Activated naive CD8-positive, alpha-beta T cell treated with anti-CD3 and anti-CD28 coated beads, Interleukin-2, amount 10 ng/mL, durations not matched to agents 7 days and 5 days (primary cell): ENCODE results near the gene SLC26A9. TPM values are rescaled to one million over a fixed set of nuclear protein-coding genes. Genes with fewer than 3 reads are reported as not detected.

Source experiments
- ATAC-seq: fragments of 150-1000 bp; cut with Tn5 transposase; one replicate; pipeline ENCODE4 v1.10.0; 2021; ENCODE audit warnings: low read depth, moderate library complexity
- POLR2A ChIA-PET: fragments of 350-600 bp; sonication (Branson Sonifier 250); formaldehyde crosslinking; loops from one replicate; lab custom pipeline; 2021; ENCODE audit warnings: antibody characterized with exemption; lab: Charles Lee
- DNase-seq: peaks from one replicate; pipeline ENCODE4 v3.0.0; 2021
- H3K27ac Mint-ChIP-seq: one replicate; pipeline ENCODE4 v1.8.0; 2022; ENCODE audit warnings: mild to moderate bottlenecking, mixed read lengths
- H3K27me3 Mint-ChIP-seq: one replicate; pipeline ENCODE4 v1.8.0; 2022; ENCODE audit warnings: mild to moderate bottlenecking, moderate library complexity, mixed read lengths
- H3K36me3 Mint-ChIP-seq: one replicate; pipeline ENCODE4 v1.8.0; 2021; ENCODE audit warnings: mild to moderate bottlenecking, mixed read lengths
- H3K4me1 Mint-ChIP-seq: one replicate; pipeline ENCODE4 v1.8.0; 2021; ENCODE audit warnings: mixed read lengths
- H3K4me3 Mint-ChIP-seq: one replicate; pipeline ENCODE4 v1.8.0; 2022; ENCODE audit warnings: mild to moderate bottlenecking, moderate library complexity, mixed read lengths
- H3K9me3 Mint-ChIP-seq: one replicate; pipeline ENCODE4 v1.8.0; 2021; ENCODE audit warnings: mixed read lengths
- total RNA-seq, 2 experiments: library from RNA; stranded (reverse); gene quantifications; one replicate each; pipeline ENCODE4 v1.2.3, GENCODE V29; 2021

The SLC26A9 gene
- total RNA-seq, 2 experiments from 2014 or later = not detected

- DNase-seq (no peak), ATAC-seq (no peak)
- peaks cover 26% of the 10 kb centered on the region for H3K27me3 Mint-ChIP-seq
- POLR2A ChIA-PET = no interaction called here
- peaks cover 2% of the 10 kb centered on the region for H3K4me1 Mint-ChIP-seq
- no peak overlapping the region for H3K27ac Mint-ChIP-seq
- H3K36me3 Mint-ChIP-seq = no peaks in the 10 kb centered on the region
- no peak overlapping the region for H3K4me3 Mint-ChIP-seq
- H3K9me3 Mint-ChIP-seq = no peaks in the 10 kb centered on the region
Observed at GRCh38 chr1:205933671-205934618, 9.3 kb downstream of the SLC26A9 start.

GRCh38 chr1:205932776-205933175 is 10.5 kb downstream of the SLC26A9 start:
- Mint-ChIP-seq H3K36me3 (no peaks in the 10 kb centered on the region), H3K9me3 (no peaks in the 10 kb centered on the region), H3K4me3 (no peak overlapping the region), H3K4me1 (peaks cover 2% of the 10 kb centered on the region), H3K27ac (no peak overlapping the region), H3K27me3 (peaks cover 15% of the 10 kb centered on the region)
- POLR2A ChIA-PET = no interaction called here
- ATAC-seq = no peak
- no peak for DNase-seq

GRCh38 chr1:205930799-205931281 is 12.4 kb downstream of the SLC26A9 start:
- DNase-seq = no peak
- Mint-ChIP-seq H3K4me3 (no peak overlapping the region), H3K36me3 (no peaks in the 10 kb centered on the region), H3K9me3 (no peaks in the 10 kb centered on the region), H3K27ac (no peak overlapping the region), H3K4me1 (peaks cover 4% of the 10 kb centered on the region), H3K27me3 (peaks cover 10% of the 10 kb centered on the region)
- POLR2A ChIA-PET = interaction anchor here (0.7 kb wide), 1 partner anchor 107 kb away, joined by 3 read pairs; no protein-coding TSS in a partner anchor
- no peak for ATAC-seq

GRCh38 chr1:205930195-205930577 is 13.1 kb downstream of the SLC26A9 start:
- Mint-ChIP-seq H3K36me3 (no peaks in the 10 kb centered on the region), H3K27ac (no peak overlapping the region), H3K4me3 (no peak overlapping the region), H3K9me3 (no peaks in the 10 kb centered on the region), H3K4me1 (peaks cover 4% of the 10 kb centered on the region), H3K27me3 (peaks cover 9% of the 10 kb centered on the region)
- ATAC-seq (no peak), DNase-seq (no peak)
- POLR2A ChIA-PET = no interaction called here

DNA sequence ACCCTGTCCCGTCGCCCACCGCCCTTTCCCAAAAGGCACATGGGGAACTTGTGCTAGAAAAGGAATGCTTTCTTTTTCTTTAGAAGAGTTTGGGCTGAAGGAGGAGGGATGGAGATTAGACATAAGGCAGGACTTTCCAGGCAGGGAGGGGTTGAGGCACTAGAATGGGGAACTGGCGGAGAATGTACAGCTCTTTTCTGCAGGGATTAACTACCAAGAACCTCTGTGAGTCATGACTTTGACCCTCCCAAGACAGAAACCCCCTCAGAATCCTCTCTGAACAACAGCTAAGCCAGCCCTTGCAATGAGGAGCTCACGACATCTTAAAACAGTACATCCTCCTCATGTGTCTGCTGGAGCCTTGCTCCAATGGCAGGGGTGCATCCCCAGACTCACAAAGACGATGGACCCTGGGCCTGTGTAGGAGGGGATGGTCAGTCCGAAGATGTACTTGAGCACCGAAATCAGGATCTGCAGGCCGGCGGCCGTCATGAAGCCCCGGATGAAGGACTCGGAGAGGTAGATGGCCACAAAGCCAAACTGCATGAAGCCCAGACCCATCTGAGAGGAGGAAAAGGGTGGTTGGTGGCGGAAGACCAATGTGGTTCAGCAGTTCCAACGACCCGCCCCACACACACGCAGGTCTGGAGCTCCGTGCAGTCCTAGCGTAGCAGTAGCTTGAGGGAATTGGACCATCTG is 13.6 kb downstream of the SLC26A9 start:
- H3K27ac Mint-ChIP-seq = no peak overlapping the region

GRCh38 chr1:205928317-205928716 is 14.9 kb downstream of the SLC26A9 start:
- Mint-ChIP-seq H3K4me3 (no peak overlapping the region), H3K36me3 (no peaks in the 10 kb centered on the region), H3K27me3 (peaks cover 6% of the 10 kb centered on the region), H3K27ac (no peak overlapping the region), H3K9me3 (no peaks in the 10 kb centered on the region), H3K4me1 (peaks cover 2% of the 10 kb centered on the region)
- ATAC-seq (no peak), DNase-seq (no peak)
- POLR2A ChIA-PET = no interaction called here

More for the DNA sequence above, 13.6 kb downstream of the SLC26A9 start:
- Mint-ChIP-seq H3K27me3 (peaks cover 9% of the 10 kb centered on the region), H3K4me3 (no peak overlapping the region), H3K36me3 (no peaks in the 10 kb centered on the region), H3K9me3 (no peaks in the 10 kb centered on the region), H3K4me1 (peaks cover 4% of the 10 kb centered on the region)
- DNase-seq (no peak), ATAC-seq (no peak)
- POLR2A ChIA-PET = no interaction called here

GRCh38 chr1:205927676-205928075 is 15.6 kb downstream of the SLC26A9 start:
- H3K9me3 Mint-ChIP-seq = no peaks in the 10 kb centered on the region
- H3K36me3 Mint-ChIP-seq = no peaks in the 10 kb centered on the region
- no peak for ATAC-seq
- no peak overlapping the region for H3K27ac Mint-ChIP-seq
- POLR2A ChIA-PET = no interaction called here
- no peak overlapping the region for H3K4me3 Mint-ChIP-seq
- H3K4me1 Mint-ChIP-seq = peaks cover 2% of the 10 kb centered on the region
- no peak for DNase-seq
- peaks cover 5% of the 10 kb centered on the region for H3K27me3 Mint-ChIP-seq

DNA sequence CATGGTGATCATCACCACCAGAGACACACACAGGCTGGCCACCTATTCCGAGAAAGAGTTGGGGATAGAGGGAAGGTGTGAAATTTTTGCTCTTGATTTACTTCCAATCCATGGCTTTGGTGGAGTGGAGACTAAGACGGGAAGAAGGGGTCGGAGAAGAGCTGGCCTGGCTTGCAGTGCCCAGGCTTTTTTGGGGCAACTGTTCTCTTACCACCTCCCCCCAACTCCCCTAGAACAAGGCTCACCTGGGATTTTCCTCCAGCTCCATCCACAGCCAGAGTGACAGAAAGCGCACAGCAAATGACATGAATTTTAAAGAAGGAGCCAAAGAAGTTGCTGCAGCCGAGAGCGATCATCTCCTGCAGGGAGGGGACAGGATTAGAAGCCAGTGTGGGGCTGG is 16.0 kb downstream of the SLC26A9 start:
- ATAC-seq (no peak), DNase-seq (no peak)
- Mint-ChIP-seq H3K4me1 (peaks cover 2% of the 10 kb centered on the region), H3K9me3 (no peaks in the 10 kb centered on the region), H3K27ac (no peak overlapping the region), H3K27me3 (peaks cover 5% of the 10 kb centered on the region), H3K4me3 (no peak overlapping the region), H3K36me3 (no peaks in the 10 kb centered on the region)
- POLR2A ChIA-PET = no interaction called here

DNA sequence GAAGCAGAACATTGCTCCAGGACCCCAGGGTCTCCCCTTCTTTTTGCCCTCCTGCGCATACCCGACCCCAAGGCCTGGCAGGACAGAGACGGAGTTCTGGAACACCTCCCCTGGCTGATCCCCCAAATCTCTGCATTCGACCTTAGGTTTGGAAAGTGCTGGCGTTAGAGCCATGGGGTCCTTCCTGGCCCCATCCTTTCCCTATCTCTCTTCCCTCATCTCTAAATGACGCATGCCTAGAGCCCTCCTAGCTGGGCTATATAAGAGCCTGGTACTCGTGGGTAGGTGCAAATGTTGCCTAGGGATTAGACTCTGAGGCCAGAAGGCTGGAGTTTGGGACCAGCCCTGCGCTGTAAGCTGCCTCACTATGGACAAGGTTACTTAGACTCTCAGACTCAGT is 16.6 kb downstream of the SLC26A9 start:
- no peak overlapping the region for H3K4me3 Mint-ChIP-seq

DNA sequence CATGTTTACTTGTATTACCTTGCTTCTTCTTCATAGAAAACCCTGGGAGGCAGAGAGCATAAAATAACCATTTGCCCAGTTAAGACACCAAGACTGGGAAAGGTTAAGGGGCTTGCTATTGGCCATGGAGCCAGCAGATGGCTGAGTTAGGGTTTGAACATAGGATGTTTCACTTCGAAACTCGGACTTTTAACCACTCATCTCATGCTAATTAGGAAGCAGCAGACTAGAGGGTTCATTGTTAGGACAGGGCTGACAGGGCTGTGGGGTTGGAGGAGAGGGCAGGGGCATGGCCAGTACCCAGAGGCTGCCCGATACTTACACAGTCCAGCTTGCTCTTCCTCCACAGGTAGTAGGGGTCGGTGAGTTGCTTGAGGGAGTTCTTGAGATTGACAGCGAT is 17.0 kb downstream of the SLC26A9 start:
- Mint-ChIP-seq H3K4me1 (peaks cover 2% of the 10 kb centered on the region), H3K27ac (no peak overlapping the region), H3K4me3 (no peak overlapping the region), H3K27me3 (no peaks in the 10 kb centered on the region), H3K36me3 (no peaks in the 10 kb centered on the region), H3K9me3 (no peaks in the 10 kb centered on the region)
- ATAC-seq = no peak
- DNase-seq = peak; percentile 10
- POLR2A ChIA-PET = no interaction called here

More for the DNA sequence above, 16.6 kb downstream of the SLC26A9 start:
- DNase-seq (no peak), ATAC-seq (no peak)
- Mint-ChIP-seq H3K36me3 (no peaks in the 10 kb centered on the region), H3K27ac (no peak overlapping the region), H3K9me3 (no peaks in the 10 kb centered on the region), H3K27me3 (no peaks in the 10 kb centered on the region), H3K4me1 (peaks cover 2% of the 10 kb centered on the region)
- POLR2A ChIA-PET = no interaction called here

DNA sequence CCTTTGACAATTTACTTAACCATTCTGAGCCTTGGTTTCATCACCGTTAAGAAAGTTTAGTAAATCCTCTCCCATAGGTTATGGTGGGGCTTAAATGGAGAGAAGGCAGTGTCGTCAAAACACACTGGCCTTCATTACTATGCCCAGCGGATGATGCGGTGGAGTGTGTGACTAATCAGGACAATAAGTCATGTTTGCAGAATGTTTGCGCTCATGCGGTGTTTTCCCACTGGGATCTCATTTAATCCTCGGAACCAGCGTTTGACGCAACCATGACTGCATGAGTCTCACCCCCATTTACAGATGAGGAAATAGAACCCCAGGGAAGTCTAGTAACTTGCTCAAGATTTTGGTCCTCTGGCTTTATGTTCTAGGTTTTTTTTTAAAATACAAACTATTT is 17.5 kb downstream of the SLC26A9 start:
- POLR2A ChIA-PET = no interaction called here
- Mint-ChIP-seq H3K4me1 (peaks cover 2% of the 10 kb centered on the region), H3K36me3 (no peaks in the 10 kb centered on the region), H3K4me3 (no peak overlapping the region), H3K27me3 (no peaks in the 10 kb centered on the region), H3K9me3 (no peaks in the 10 kb centered on the region), H3K27ac (no peak overlapping the region)
- DNase-seq (peak; percentile 2), ATAC-seq (no peak)

- Mint-ChIP-seq H3K27ac (no peak overlapping the region), H3K4me1 (peaks cover 2% of the 10 kb centered on the region), H3K9me3 (no peaks in the 10 kb centered on the region), H3K27me3 (peaks cover 3% of the 10 kb centered on the region), H3K36me3 (no peaks in the 10 kb centered on the region), H3K4me3 (no peak overlapping the region)
- DNase-seq (no peak), ATAC-seq (no peak)
- POLR2A ChIA-PET = no interaction called here
Observed at GRCh38 chr1:205924460-205924790, 18.8 kb downstream of the SLC26A9 start.

- Mint-ChIP-seq H3K27me3 (peaks cover 3% of the 10 kb centered on the region), H3K4me1 (peaks cover 2% of the 10 kb centered on the region), H3K9me3 (no peaks in the 10 kb centered on the region), H3K36me3 (no peaks in the 10 kb centered on the region), H3K4me3 (no peak overlapping the region), H3K27ac (no peak overlapping the region)
- peak; percentile 18 for DNase-seq
- ATAC-seq = no peak
- POLR2A ChIA-PET = no interaction called here
Observed at GRCh38 chr1:205923651-205924459, 19.4 kb downstream of the SLC26A9 start.
